Progenitor cell of endocrine pancreas (in vitro differentiated cells): ENCODE measurements around the gene EIF4G1. TPM values are rescaled to one million over a fixed set of nuclear protein-coding genes. Genes with fewer than 3 reads are reported as not detected.
"Not testable (repeated sequence)": the region's sequence is repeated elsewhere in the genome, so short reads cannot be mapped to it uniquely, and the experiment has no call there.

Source experiments
- DNase-seq: peaks from one replicate; pipeline ENCODE4 v3.0.0; 2021; ENCODE audit warnings: low spot score; ENCODE audit not compliant: unreplicated experiment
- H3K27ac Mint-ChIP-seq: 2 replicates; pipeline ENCODE4 v1.8.0; 2021; ENCODE audit warnings: mild to moderate bottlenecking, moderate library complexity, mixed read lengths
- H3K27me3 Mint-ChIP-seq: 2 replicates; pipeline ENCODE4 v1.8.0; 2021; ENCODE audit warnings: mixed read lengths
- H3K36me3 Mint-ChIP-seq: 2 replicates; pipeline ENCODE4 v1.8.0; 2022; ENCODE audit warnings: mixed read lengths; ENCODE audit not compliant: insufficient read depth
- H3K4me1 Mint-ChIP-seq: 2 replicates; pipeline ENCODE4 v1.8.0; 2021; ENCODE audit warnings: low read depth, mixed read lengths
- H3K4me3 Mint-ChIP-seq: 2 replicates; pipeline ENCODE4 v1.8.0; 2021; ENCODE audit warnings: low read depth, mild to moderate bottlenecking, moderate library complexity, mixed read lengths
- H3K9me3 Mint-ChIP-seq: 2 replicates; pipeline ENCODE4 v1.8.0; 2021; ENCODE audit warnings: low read depth, mixed read lengths
- CTCF ChIP-seq: fragments of 200-600 bp; sonication (generic); IDR thresholded peaks from one replicate; pipeline ENCODE4 v1.5.0; 2021; ENCODE audit warnings: antibody characterized with exemption, mild to moderate bottlenecking; ENCODE audit not compliant: unreplicated experiment
- long read RNA-seq: library from polyadenylated mRNA; unstranded; transcript quantifications from one replicate; pipeline ENCODE4 v2.0.0, GENCODE V29; 2020
- total RNA-seq: library from RNA; stranded (reverse); gene quantifications from 2 replicates; pipeline ENCODE4 v1.2.1, GENCODE V29; 2021

The EIF4G1 gene
- total RNA-seq = 333 and 341 TPM in 2 replicates
- long read RNA-seq, partial matches to known transcripts = 70 of 83 reads
- long read RNA-seq, other reads (novel, unspliced or antisense) = 12 of 83 reads

GRCh38 chr3:184314363-184314699 lies at the start of gene EIF4G1:
Gene EIF4G1, plus strand, starts transcription at chr3:184314606. Its CDS starts 1,191 bp downstream, at chr3:184315797.
- DNase-seq = peak; percentile 83
- no peaks in the 10 kb centered on the region for H3K27me3 Mint-ChIP-seq
- peaks cover 15% of the 10 kb centered on the region for H3K36me3 Mint-ChIP-seq
- peak within 1 kb of the TSS; percentile 79 for H3K4me3 Mint-ChIP-seq
- peak within 1 kb of the TSS; percentile 92 for H3K27ac Mint-ChIP-seq
- no peaks in the 10 kb centered on the region for H3K9me3 Mint-ChIP-seq
- H3K4me1 Mint-ChIP-seq = peaks cover 19% of the 10 kb centered on the region
- no peak for TF ChIP-seq CTCF

GRCh38 chr3:184267249-184267648 lies 47.2 kb upstream of the EIF4G1 start:
- H3K27me3 Mint-ChIP-seq = peaks cover 49% of the 10 kb centered on the region
- not testable (repeated sequence) for H3K4me1 Mint-ChIP-seq, H3K36me3 Mint-ChIP-seq, DNase-seq, H3K4me3 Mint-ChIP-seq, H3K9me3 Mint-ChIP-seq, H3K27ac Mint-ChIP-seq

DNA sequence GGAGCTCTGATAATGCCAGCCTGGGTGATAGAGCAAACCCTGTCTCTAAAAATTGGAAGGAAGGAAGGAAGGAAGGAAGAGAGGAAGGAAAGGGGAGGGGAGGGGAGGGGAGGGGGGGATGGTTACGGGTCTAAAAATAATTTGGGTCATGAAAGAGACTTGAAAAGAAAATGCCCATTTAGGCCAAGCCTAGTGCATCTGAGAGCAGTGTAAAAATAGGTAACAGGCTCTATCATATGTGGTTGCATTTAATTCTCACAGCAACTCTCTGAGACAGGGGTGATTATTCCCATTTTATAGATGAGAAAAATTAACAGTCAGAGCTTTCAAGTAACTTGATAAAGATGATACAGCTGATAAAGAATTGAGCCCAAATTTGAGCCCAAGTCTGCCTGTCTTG lies 42.1 kb upstream of the EIF4G1 start:
- no peak for TF ChIP-seq CTCF
- no peaks in the 10 kb centered on the region for H3K36me3 Mint-ChIP-seq
- peaks cover 2% of the 10 kb centered on the region for H3K4me1 Mint-ChIP-seq
- peaks cover 45% of the 10 kb centered on the region for H3K27me3 Mint-ChIP-seq
- H3K4me3 Mint-ChIP-seq = no peak overlapping the region
- DNase-seq = no peak
- no peak overlapping the region for H3K27ac Mint-ChIP-seq
- H3K9me3 Mint-ChIP-seq = peaks cover 2% of the 10 kb centered on the region

- H3K4me3 Mint-ChIP-seq = peak overlapping the region; percentile 9
- DNase-seq = no peak
- H3K27me3 Mint-ChIP-seq = peaks cover 56% of the 10 kb centered on the region
- H3K9me3 Mint-ChIP-seq = no peaks in the 10 kb centered on the region
- no peak overlapping the region for H3K27ac Mint-ChIP-seq
- no peaks in the 10 kb centered on the region for H3K36me3 Mint-ChIP-seq
- TF ChIP-seq CTCF = no peak
- peaks cover 2% of the 10 kb centered on the region for H3K4me1 Mint-ChIP-seq
Observed at GRCh38 chr3:184275381-184275701, 39.1 kb upstream of the EIF4G1 start.

GRCh38 chr3:184275961-184276910 lies 38.2 kb upstream of the EIF4G1 start, which contains the start of gene ECE2:
Gene ECE2, plus strand, starts transcription at chr3:184276022. Its CDS starts 132 bp downstream, at chr3:184276154.
- Mint-ChIP-seq H3K27me3 (peaks cover 59% of the 10 kb centered on the region), H3K4me3 (peak within 1 kb of the TSS; percentile 9)

More at GRCh38 chr3:184275961-184276910, 38.2 kb upstream of the EIF4G1 start, which contains the start of gene ECE2:
- no peak for TF ChIP-seq CTCF
- Mint-ChIP-seq H3K27ac (no peak within 1 kb of the TSS), H3K36me3 (no peaks in the 10 kb centered on the region), H3K4me1 (peaks cover 2% of the 10 kb centered on the region), H3K9me3 (no peaks in the 10 kb centered on the region)
- DNase-seq = no peak
